K562 (cell line): ENCODE results near the gene ENTR1. TPM values are rescaled to one million over a fixed set of nuclear protein-coding genes. Genes with fewer than 3 reads are reported as not detected.
A peak's percentile ranks its signal among the peaks of the same experiment; 100 is the strongest.

ENCODE experiments used
- ATF3 ChIP-seq, 2 experiments: fragments of 450-650 bp in 1 of 2; sonication (generic) in 1 of 2; formaldehyde crosslinking in 1 of 2; IDR thresholded peaks in 1 of 2; conservative IDR thresholded peaks in 1 of 2; 2 replicates each; pipeline versions ENCODE4 v1.6.1 to v1.8.1; 2016 to 2023; ENCODE audit warnings: mild to moderate bottlenecking in 2 of 2, moderate library complexity in 2 of 2, inconsistent platforms in 1 of 2, missing genetic modification reagents in 1 of 2
- CAMTA2 ChIP-seq: fragments of 250-450 bp; sonication (Bioruptor Pico); conservative IDR thresholded peaks from 2 replicates; pipeline ENCODE4 v1.5.1; 2022
- CEBPB ChIP-seq: fragments of 450-650 bp; IDR thresholded peaks from 2 replicates; pipeline ENCODE4 v1.6.1; 2016; ENCODE audit warnings: missing genetic modification characterization, missing compliant biosample characterization
- CREBBP ChIP-seq: IDR thresholded peaks from one replicate; pipeline ENCODE4 v1.6.1; 2012; ENCODE audit warnings: low read depth, mild to moderate bottlenecking, control low read depth, inconsistent platforms, low read length
- ERF ChIP-seq: fragments of 450-650 bp; formaldehyde crosslinking; IDR thresholded peaks from 2 replicates; pipeline ENCODE4 v1.4.0; 2020; ENCODE audit warnings: mild to moderate bottlenecking, mixed read lengths
- FOSL1 ChIP-seq: fragments of 200-800 bp; sonication (Bioruptor generic); conservative IDR thresholded peaks from 2 replicates; pipeline ENCODE4 v1.6.1; 2016; ENCODE audit warnings: missing genetic modification characterization, missing compliant biosample characterization
- NFXL1 ChIP-seq: fragments of 450-650 bp; formaldehyde crosslinking; IDR thresholded peaks from 2 replicates; pipeline ENCODE4 v1.4.0; 2021; ENCODE audit warnings: mild to moderate bottlenecking
- NFYB ChIP-seq: IDR thresholded peaks from 2 replicates; pipeline ENCODE4 v1.6.1; 2011; ENCODE audit warnings: mild to moderate bottlenecking, moderate library complexity; ENCODE audit not compliant: insufficient read length; ENCODE audit errors: extremely low read depth
- POLR2AphosphoS5 ChIP-seq: IDR thresholded peaks from 2 replicates; pipeline ENCODE4 v1.6.1; 2011; ENCODE audit warnings: mild to moderate bottlenecking, low read depth, low read length, moderate library complexity; ENCODE audit not compliant: control insufficient read depth, insufficient read depth
- SMAD4 ChIP-seq: fragments of 250-450 bp; sonication (Bioruptor Pico); conservative IDR thresholded peaks from 2 replicates; pipeline ENCODE4 v1.8.0; 2021; ENCODE audit warnings: inconsistent platforms, mild to moderate bottlenecking, moderate library complexity
- SMC3 ChIP-seq: conservative IDR thresholded peaks from 2 replicates; pipeline ENCODE4 v1.6.1; 2011; ENCODE audit warnings: low read depth, low read length, improper control_type of control experiment; ENCODE audit not compliant: insufficient read depth
- ZBTB9 ChIP-seq: fragments of 450-650 bp; formaldehyde crosslinking; IDR thresholded peaks from 2 replicates; pipeline ENCODE4 v1.4.0; 2020; ENCODE audit warnings: mild to moderate bottlenecking, moderate library complexity
- ZNF57 ChIP-seq: fragments of 450-650 bp; formaldehyde crosslinking; IDR thresholded peaks from 2 replicates; pipeline ENCODE4 v1.4.0; 2020; ENCODE audit warnings: mild to moderate bottlenecking, moderate library complexity
- ZNF639 ChIP-seq, 2 experiments: fragments of 200-800 bp in 1 of 2; sonication (Bioruptor generic) in 1 of 2; sonication (generic) in 1 of 2; formaldehyde crosslinking in 1 of 2; IDR thresholded peaks in 1 of 2; conservative IDR thresholded peaks in 1 of 2; 2 replicates each; pipeline versions ENCODE4 v1.5.0 to v1.6.1; 2016 to 2020; ENCODE audit warnings: missing compliant biosample characterization in 1 of 2, missing genetic modification characterization in 1 of 2, missing genetic modification reagents in 1 of 2
- polyA plus RNA-seq, 8 experiments: library from polyadenylated mRNA; depleted of rRNA in 4 of 8; stranded (reverse) in 5 of 8; unstranded in 3 of 8; fragments of >200 nt; fragmentation: Nextera tagmentation in 2 of 8; fragmentation: Illumina TruSeq in 1 of 8; extraction: Ambion mirVana in 2 of 8; extraction: Trizol in 1 of 8; gene quantifications; 2 replicates each; pipeline versions ENCODE4 v1.2.1 to v1.2.3, GENCODE V29; 2011 to 2014; ENCODE audit warnings: inconsistent platforms in 1 of 8, missing spikeins in 1 of 8
- total RNA-seq, 7 experiments: library from RNA; depleted of rRNA in 6 of 7; stranded (reverse); fragments of >200 nt in 6 of 7; fragmentation: Illumina TruSeq in 2 of 7; extraction: Trizol in 2 of 7; gene quantifications; 2 replicates each; pipeline versions ENCODE4 v1.2.1 to v1.2.3, GENCODE V29; 2011 to 2021; ENCODE audit warnings: low replicate concordance in 1 of 7
- TF ChIP-seq, protein P1 (sequence below): fragments of 250-450 bp; sonication (Bioruptor Pico); IDR thresholded peaks from 2 replicates; pipeline ENCODE4 v1.5.0; 2021

Gene ENTR1
- total and polyA plus RNA-seq, 9 of the 15 experiments (the other 6 are each of a cell fraction or from before 2014, with no cell fraction given), result 6.7 to 106 (median 72.6) TPM

DNA sequence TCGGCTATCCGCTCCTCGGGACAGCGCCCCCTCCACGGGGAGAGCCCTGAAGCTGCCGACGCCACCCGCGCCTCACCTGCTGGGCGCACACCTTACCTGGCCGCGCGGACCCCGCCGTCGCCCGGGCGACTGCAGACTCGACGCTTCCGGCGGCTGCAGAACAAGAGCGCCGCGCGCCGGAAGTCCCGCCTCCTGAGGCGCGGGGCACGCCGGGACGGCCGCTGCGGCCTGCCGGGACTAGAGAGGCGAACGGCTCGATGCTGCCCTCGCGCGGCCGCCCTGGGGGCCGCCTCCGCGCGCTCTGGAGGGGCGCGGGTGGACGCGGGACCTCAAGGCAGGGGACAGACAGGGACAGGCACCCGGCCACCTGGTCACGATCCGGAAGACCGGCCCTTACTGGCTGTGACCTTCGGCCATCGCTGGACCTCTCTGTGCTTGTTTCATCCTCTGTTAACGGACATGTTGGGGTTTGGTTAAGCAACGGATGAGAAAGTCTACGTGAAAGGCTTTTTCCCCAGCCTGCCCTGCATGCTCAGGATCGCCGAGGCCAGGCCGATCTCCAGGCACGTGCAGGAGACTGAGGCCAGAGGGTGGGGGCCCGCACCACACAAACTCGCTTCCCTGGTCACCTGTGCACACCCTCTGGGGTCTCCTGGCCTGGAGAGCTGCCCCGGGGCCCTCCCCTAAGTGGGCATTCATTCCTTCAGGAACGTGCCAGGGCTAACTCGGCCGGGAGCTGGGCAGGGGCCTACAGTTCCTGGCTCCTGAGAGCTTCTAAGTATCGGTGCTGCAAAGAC, 10.2 kb downstream of the ENTR1 start, which contains the start of gene SNAPC4 (continued):
- no peak for TF ChIP-seq ATF3 (IDR thresholded peaks at IDR 0.05)
- peak; percentile 76; the same call in 1 of the 2 replicates for TF ChIP-seq ATF3 (CRISPR knock-in tag; conservative IDR thresholded peaks at IDR 0.05)
- TF ChIP-seq SMAD4 (CRISPR knock-in tag), result 0 out of 2 replicates have a peak, but pooled peaks have one; percentile 32
- no peak for TF ChIP-seq ERF (CRISPR knock-in tag)
- no peak for TF ChIP-seq NFYB
- peak; percentile 47; the same call in 1 of the 2 replicates for TF ChIP-seq POLR2AphosphoS5
- TF ChIP-seq CEBPB (tag), result 0 out of 2 replicates have a peak, but pooled peaks have one; percentile 10
- no peak for TF ChIP-seq NFXL1 (CRISPR knock-in tag)
- no peak for TF ChIP-seq FOSL1 (tag)
- TF ChIP-seq ZBTB9 (CRISPR knock-in tag), result 0 out of 2 replicates have a peak, but pooled peaks have one; percentile 59
- peak in 1 of 2 experiments; percentile 66; a peak in 2 of 4 replicates for TF ChIP-seq ZNF639 (CRISPR knock-in tag; conservative IDR thresholded peaks at IDR 0.05 in 1 of 2, IDR thresholded peaks at IDR 0.05 in 1 of 2)
- TF ChIP-seq ZNF57, result no peak
- TF ChIP-seq SMC3, result peak; percentile 83
- TF ChIP-seq, protein P1, sequence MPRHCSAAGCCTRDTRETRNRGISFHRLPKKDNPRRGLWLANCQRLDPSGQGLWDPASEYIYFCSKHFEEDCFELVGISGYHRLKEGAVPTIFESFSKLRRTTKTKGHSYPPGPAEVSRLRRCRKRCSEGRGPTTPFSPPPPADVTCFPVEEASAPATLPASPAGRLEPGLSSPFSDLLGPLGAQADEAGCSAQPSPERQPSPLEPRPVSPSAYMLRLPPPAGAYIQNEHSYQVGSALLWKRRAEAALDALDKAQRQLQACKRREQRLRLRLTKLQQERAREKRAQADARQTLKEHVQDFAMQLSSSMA (CRISPR knock-in tag), result no peak
- TF ChIP-seq CAMTA2 (CRISPR knock-in tag), result no peak
- TF ChIP-seq CREBBP, result no peak
